ENCODE data around the gene IL34. TPM values are rescaled to one million over a fixed set of nuclear protein-coding genes. Genes with fewer than 3 reads are reported as not detected.
"Not testable (repeated sequence)": the region's sequence is repeated elsewhere in the genome, so short reads cannot be mapped to it uniquely, and the experiment has no call there.

The IL34 gene
- total RNA-seq, 1 donor from 2014 or later = 13.4 TPM

DNA sequence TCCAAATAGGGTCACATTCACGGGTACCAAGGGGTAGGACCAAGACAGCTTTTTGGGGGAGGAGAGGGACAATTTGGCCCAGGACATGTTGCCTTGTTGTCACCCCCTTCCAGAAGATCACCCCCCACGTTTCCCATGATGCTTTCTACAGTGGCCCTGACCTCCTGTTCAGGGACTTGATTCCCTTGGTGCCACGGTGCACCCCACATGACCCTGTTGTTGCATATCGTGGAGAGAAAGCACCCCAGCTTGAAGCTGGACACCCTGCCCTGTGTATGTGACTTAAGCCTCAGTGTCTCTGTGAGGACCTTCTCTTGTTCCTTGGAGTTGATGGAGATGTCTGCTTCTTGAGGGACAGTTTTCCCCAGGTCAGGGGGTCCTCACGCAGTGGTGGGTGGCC lies 12.6 kb downstream of the IL34 start:
- DNase-seq = no peak

DNA sequence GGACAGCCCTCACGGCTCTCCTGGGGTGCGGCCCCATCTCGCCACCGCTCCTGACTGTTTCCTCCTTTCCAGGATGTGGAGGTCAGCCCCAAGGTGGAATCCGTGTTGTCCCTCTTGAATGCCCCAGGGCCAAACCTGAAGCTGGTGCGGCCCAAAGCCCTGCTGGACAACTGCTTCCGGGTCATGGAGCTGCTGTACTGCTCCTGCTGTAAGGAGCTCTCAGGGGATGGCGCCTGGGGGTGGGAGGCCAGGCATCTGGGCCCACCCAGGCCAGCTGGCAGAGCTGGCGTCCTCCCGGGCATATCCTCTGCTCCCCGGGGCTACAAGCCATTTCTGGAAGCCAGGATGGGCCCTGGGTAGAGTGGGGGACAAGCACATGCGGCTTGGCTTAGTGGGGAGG lies 13.2 kb downstream of the IL34 start:
- no peak for DNase-seq

DNA sequence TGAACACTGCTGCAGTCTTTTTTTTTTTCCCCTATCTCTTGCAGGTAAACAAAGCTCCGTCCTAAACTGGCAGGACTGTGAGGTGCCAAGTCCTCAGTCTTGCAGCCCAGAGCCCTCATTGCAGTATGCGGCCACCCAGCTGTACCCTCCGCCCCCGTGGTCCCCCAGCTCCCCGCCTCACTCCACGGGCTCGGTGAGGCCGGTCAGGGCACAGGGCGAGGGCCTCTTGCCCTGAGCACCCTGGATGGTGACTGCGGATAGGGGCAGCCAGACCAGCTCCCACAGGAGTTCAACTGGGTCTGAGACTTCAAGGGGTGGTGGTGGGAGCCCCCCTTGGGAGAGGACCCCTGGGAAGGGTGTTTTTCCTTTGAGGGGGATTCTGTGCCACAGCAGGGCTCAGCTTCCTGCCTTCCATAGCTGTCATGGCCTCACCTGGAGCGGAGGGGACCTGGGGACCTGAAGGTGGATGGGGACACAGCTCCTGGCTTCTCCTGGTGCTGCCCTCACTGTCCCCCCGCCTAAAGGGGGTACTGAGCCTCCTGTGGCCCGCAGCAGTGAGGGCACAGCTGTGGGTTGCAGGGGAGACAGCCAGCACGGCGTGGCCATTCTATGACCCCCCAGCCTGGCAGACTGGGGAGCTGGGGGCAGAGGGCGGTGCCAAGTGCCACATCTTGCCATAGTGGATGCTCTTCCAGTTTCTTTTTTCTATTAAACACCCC lies 13.8 kb downstream of the IL34 start:
- DNase-seq = no peak

DNA sequence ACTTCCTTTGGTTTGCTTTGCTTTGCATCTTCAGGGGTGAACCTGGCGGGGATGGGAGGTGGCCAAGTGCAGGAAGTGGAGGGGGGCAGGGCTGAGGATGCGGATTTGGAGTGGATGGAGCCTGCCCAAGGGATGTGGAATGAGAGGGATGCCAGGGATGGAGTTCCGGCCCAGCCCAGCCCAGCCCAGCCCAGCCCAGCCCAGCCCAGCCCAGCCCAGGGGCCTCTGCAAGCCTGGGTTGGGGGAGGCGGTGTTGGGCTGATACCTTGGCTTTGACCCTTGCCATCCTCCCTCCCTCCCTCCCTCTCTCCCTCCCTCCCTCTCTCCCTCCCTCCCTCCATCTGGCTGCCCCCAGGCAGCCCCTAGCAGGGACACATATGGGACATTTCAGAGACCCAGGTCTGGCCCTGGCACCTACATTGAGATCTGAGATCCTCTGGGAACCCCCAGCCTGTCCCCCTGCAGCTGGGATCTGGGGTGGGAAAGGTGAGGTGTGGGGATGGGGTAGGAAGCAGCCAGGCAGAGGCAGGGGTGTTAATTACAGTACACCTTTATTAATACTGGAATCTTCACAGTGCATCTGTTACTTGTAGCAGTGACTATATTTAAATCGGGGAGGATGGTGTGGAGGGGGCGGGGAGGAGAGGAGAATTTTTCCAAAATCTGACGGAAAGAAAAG lies 14.5 kb downstream of the IL34 start:
- DNase-seq = no peak

DNA sequence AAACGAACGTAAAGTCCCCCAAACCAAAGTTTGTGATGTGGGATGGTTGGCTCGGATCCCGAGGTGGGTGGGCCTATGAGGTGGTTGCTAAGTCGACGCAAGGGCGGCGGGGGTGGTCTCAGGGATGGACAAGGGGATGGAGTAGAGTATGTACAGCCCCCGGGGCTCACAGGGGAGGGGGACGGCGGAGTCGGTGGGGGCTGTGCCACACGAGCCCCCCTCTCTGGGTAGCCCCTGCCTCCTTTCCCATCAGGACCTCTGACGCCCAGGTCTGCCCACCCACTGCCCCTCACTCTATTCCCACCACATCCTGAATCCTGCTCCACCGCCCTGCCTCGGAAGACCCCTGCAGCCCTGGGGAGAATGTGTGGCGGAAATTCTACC lies 15.2 kb downstream of the IL34 start:
- DNase-seq = no peak

DNA sequence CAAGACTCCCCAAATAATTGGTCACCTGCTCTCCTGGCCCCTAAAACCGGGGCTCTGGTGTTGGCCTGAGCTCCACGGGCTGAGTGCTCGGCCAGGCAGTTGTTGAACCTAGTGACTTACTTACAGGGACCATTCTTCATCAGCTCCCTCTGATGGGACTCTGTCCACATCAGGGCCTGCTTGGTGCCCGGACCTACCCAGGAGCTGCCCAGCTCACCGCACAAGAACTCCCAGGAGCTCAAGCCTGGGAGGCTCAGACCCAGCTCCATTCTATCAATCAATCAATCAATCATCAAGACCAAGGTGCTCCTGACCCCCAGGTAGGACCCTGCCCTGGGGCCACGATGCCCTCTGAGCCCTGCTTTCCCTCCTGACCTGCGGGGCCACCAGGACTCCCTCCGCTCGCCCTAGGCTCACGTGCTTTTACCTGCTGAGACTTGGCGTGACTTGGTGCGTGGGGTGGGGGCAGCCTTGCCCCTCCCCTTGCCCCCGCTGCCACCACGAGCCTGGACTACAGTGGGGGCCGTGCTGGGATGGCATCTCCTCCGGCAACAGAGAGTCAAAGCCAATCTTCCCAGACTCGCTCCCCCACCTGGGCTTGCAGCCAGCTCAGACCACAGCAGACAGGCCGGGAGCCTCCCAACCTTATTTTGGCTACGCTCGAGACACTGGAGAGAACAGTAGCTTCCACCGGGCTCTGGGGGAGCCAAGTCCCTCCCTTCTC lies 15.7 kb downstream of the IL34 start:
- peak; percentile 43 for DNase-seq

DNA sequence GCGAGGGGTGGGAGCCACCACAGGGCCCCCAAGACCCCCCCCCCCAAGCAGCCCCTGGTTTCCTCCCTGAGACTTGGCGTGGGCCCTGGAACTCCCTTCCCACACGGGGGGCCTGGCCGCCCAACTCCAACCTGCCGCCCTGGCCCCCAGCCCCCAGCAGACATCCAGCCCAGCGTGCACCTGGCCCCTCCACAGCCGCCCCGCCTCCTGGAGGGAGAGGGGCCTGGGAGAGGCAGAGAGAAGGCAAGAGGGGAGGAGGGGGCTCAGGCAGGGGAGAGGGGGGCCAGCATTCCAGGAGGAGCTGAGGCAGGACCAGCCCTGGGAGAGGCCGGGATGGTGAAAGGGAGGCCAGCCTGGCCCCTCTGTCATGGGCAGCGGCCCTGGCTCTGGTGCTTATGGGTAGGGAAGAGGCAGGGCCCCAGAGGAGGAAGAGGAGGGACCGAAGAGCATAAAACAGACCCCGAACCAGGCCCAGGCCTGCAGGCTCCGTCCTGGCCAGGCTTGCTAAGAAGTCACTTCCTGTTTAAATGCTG lies 16.7 kb downstream of the IL34 start:
- no peak for DNase-seq

DNA sequence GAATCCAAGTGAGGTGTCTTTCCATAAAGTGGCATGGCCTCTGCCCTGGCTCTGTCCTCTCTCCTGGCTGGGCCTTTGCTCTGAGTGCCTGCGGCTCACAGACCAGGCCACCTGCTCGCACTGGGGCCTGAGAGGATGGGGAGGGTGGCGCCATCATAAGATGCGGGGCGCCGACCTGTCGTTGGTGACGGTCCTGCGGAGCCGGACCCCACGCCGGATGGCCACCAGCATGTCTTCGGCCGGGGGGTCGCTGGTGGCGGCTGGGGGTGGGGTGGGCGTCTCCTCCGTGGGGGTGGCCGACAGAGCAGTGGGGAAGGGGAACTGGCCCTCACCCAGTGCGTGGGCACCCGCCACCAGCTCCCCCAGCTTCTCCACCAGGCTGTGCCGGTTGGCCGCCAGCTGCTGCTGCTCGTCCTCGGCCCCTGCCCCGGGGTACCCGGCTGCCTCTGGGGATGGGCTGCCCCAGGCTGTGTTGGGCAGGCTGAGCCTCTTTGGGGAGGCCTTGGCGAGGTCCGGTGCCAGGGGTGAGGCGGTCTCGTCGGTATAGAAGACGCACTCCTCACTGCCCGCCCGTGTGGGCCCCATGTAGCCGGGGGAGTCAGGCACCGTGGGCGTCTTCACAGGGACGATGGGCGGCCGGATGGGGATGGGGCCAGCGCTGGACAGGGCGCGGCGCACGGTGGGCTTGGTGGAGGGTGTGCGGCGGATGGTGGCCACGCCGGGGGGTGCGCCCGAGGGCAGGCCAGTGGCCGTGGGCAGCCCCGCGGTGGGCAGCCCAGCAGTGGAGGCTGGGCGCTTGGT lies 17.4 kb downstream of the IL34 start:
- no peak for DNase-seq

DNA sequence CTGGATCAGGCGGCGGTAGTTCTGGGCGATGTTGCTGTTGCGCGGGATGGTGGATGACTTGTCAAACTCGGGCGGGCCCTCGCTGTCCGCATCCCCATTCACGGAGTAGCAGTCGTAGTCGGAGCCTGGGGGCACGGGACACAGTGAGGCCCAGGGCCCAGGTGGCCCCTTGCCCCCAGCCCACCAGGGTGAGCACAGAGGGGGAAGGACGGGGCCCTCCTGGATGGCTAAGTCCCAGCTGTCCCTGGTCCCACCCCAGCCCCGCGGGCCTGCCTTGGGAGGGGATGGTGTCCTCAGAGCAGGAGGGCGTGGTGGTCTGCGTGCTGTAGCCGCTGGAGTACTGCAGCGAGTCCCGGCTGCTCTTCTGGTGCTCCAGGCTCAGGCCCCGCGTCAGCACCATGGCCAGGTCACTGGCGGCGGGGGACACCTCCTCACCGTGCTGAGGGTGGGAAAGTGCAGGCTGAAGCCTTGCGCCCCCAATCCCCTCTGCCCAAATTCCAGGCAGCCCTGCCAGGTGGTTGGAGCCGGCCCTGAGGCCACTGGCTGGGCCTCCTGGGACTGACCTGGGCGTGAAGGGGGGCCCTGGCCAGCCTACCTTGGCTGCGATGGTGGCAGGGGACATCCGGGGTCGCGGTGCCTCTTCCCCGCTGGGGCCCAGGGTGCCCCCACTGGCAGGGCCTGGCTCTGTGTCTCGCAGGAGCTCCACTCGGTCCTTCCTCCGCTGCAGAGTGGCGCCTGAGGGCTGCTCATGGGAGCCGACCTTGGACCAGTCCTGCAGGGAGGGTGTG lies 18.2 kb downstream of the IL34 start:
- DNase-seq = no peak

DNA sequence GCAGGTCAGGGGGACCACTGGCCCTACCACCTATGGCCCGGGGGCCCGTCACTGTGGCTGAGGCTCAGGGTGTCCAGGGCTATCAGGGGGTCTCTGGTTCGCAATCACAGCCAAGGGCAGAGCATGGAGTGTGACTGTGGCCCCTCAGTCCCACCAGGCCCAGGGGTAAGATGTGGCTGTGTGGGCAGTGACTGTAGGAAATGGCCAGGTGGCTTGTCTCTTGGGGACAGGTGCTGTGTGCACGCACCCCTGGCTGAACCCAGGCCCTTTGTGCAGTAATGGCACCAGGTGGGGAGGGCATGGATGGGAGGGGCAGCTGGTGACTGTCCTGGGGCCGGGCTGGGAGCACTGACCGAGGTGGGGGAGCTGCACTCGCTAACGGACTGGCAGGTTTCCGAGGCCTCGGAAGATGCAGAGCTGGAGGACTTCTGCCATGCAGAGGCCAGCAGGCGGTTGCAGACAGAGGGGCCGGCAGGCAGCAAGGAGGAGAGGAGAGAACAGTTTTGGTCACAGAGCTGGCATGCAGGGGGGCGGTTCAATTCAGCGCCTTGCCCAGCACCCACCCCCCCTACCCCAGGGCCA lies 18.8 kb downstream of the IL34 start:
- no peak for DNase-seq

DNA sequence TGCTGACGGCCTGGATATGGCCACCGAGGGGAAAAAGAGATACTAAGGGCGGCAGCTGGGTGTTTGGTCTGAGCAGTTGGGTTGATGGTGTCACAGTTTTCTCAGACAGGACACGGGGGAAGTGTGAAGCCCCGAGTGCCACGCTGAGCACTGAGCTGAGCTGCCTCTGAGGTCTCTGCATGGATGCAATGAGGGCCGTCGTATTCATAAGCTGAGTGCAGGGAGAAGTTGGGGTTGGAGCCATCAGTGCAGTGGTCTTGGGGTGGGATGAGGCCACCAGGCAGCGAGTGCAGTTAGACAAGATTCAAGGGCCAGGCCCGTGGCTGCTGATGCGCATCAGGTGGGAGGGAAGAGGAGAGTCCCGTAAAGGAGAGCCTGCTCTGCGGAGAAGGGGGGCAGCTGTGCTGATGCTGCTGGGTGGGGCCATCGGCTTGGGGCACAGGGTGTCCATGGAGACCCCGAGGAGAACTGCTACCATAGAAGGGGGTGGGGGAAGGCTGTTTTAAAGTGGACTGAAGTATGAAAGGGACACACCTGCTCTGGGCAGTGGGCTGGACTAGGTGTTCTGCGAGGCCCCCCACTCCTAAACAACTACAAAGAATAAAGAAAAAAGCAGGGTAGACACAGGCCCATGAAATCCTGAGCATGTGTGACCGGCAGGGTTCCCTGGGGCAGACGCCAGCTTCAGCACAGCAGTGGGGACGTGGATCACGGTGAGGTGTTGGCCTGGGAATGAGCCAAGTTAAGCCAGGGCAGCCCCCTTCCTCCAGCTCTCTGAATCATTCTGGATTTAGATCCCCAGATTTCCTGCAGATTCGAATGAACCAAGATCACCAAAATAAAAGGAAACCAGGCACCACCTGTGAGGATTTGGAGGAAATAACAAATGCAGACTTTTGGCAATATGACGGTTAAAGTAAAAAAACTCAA lies 19.7 kb downstream of the IL34 start:
- no peak for DNase-seq

DNA sequence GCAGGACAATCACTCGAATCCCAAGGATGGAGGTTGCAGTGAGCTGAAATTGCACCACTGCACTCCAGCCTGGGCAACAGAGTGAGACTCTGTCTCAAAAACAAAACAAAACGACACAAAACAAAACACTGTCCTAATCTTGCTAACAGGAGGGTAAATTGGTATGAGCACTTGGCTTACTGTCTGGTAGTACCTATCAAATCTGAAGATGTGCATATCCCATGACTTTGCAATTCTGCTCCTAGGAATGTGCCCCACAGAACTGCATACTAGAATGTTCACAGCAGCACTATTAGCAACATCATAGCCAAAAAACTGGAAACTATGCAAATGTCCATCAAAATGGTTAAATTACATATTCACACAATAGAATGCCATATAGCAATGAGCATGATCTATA lies 23.8 kb downstream of the IL34 start:
- no peak for DNase-seq

DNA sequence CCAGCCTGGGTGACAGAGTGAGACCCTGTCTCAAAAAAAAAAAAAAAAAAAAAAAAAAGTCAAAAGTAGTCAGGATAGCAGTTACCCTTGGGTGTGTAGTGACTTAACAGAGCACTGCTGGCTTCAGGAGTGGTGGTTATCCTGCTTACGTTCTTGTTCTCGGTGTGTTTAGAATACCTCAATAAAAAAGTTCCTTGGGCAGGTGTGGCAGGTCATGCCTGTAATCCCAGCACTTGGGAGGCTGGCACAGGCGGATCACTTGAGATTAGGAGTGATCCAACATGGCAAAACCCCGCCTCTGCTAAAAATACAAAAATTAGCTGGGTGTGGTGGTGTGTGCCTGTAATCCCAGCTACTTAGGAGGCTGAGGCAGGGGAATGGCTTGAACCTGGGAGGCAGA lies 24.6 kb downstream of the IL34 start:
- DNase-seq = not testable (repeated sequence)

DNA sequence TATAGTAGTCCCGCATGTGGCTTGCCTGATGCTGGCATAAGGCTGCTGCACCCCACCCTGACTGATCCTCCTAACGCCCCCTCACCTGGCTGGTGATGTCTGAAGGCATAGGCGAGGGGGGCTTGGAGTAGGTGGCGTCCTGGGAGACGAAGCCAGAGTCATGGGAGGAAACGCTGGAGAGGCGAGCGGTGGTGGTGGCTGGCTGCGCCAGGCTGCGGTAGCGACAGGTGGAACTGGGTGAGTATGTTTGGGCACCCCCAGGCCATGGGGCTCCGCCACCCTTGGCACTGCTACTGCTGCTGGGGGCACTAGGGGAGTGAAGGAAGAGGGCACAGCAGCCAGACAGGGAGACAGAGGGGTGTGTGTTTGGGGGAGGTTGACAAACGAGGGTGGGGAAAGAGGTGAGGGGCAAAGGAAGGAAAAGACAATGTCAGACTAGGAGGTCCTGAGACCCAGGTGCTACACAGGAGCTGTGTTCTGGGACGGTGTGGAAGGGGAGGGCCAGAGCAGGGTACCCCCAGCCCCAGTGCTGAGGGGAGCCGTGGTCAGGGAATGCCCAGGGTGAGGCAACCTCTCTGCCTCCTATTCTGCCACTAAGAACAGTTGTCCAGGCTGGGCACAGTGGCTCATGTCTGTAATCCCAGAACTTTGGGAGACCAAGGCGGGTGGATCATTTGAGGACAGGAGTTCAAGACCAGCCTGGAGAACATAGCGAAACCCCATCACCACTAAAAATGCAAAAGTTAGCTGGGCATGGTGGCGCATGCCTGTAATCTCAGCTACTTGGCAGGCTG lies 28.1 kb downstream of the IL34 start:
- no peak for DNase-seq

DNA sequence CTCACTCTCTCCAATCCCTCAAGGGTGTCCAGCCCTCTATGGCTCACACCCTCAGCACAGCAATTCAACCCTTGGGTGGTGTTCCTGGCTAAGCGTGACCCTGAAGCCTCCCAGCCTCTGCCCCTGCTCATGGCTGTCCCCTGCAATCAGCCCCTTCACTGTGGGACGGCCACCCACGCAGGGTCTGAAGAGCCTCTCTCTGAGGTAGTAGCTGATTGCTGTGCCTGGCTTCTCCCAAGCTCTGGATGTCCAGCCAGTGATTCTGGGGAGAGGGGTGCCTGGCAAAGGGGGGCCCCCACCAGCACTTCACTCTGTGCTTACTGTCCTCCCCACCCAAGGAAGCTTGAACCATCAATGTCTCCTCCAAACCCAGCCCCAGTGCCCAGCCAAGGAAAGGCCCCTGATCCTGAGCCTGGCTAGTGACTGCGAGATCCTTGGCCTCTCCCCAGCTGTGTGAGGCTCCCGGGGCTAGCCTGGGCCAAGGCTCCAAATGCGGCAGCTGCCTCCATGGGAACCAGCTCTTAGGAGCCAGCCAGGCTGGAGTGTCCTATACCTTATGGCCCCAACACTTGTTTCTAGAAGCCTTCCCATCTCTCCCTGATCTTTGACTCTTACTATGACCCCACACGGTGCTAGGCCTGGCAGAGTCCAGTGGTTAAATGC lies 29.6 kb downstream of the IL34 start:
- no peak for DNase-seq

DNA sequence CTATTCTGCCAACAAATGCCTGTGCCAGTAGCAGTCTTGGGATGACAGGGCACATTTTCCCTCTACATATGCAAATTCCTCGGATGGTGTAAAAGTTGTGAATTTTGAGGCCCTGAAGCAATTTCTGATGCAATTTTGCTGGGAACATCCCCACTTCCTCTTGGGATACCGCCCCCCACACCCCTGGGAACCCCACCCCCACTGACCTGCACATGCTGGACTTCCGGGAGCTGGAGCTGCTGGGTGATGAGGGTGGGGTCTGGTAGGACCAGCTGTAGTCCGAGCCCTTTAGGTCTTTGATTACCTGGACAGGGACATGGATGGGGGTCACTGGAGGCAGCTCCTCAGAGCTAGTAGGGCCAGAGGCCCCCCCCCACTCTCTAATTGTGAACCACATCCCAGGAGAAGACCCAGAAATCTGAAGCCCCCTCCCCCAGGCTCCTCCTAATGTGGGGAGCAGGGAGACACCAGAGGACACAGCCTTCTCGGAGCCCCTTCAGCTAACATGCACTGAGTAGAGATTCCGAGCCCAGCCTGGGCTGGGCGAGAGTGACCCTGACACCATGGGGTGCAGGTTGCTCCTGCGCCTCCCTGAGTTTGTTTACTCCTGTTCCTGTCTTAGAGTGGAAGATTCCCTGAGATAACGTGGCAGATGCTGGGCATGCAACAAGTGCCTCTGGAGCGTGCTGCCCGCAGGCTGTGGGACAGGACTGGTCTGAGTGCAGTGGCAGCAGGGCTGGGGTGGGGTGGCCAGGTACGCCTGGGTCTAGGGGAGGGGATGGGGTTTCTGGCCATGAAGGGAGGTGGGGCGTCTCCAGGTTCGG lies 30.5 kb downstream of the IL34 start:
- no peak for DNase-seq

DNA sequence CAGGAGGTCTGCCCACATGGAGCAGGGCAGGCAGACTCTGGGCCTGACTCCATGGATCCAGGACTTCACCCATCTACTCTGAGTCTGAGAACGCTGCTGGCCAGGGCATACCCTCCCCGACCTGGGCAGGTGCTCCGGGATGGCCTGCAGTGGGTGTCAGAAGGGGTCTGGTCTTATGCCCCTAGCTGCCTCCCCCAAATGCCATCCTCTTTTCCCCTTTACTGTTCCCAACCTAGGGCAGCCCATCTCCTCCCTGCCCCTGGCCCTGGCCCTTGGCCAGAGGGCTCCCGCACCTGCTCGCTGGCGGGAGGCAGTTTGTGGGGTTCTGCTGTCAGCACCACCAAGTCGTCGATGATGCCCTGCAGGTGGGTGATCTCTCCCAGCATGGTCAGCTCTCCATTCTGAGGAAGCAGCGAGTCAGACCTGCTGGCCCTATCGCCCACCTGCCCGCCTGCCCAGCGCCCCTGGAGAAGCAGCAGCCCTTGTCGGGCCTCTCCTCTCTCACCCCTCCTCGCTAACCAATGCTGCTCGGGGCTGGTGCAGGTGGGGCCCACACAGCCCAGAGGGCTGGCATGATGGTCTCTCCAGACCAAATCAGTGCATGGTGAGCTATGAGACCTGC lies 31.3 kb downstream of the IL34 start:
- no peak for DNase-seq

Measured in tongue (tissue), 2 donors.